GM12892 (cell line): ENCODE data around the gene SHB.
"Not testable (repeated sequence)": the region's sequence is repeated elsewhere in the genome, so short reads cannot be mapped to it uniquely, and the experiment has no call there.

Experiments
- DNase-seq: peaks from one replicate; pipeline ENCODE4 v3.0.0; 2011; ENCODE audit not compliant: insufficient read length
- FAIRE-seq: peaks from 2 replicates; lab custom pipeline; 2011; peaks lifted over from hg19 to GRCh38; lab: Jason Lieb, UNC
- POLR2A ChIP-seq: IDR thresholded peaks from 2 replicates; pipeline ENCODE4 v1.6.1; 2011; ENCODE audit warnings: low read depth, low read length, control low read depth
- POLR2AphosphoS5 ChIP-seq: IDR thresholded peaks from 2 replicates; pipeline ENCODE4 v1.6.1; 2011; ENCODE audit warnings: low read depth, low read length, control low read depth
- TAF1 ChIP-seq: IDR thresholded peaks from 2 replicates; pipeline ENCODE4 v1.6.1; 2011; ENCODE audit warnings: low read depth, mild to moderate bottlenecking, control low read depth, low read length, borderline replicate concordance

SHB gene

GRCh38 chr9:37917313-37917731, 151.7 kb downstream of the SHB start:
- TF ChIP-seq POLR2AphosphoS5 (no peak), TAF1 (no peak), POLR2A (no peak)
- DNase-seq = no peak
- no peak for FAIRE-seq

GRCh38 chr9:37916471-37917312, 152.3 kb downstream of the SHB start:
- FAIRE-seq (no peak), DNase-seq (no peak)

GRCh38 chr9:37915911-37916470, 153.0 kb downstream of the SHB start:
- DNase-seq (no peak), FAIRE-seq (no peak)
- TF ChIP-seq POLR2A = no peak
- no peak for TF ChIP-seq POLR2AphosphoS5
- TF ChIP-seq TAF1 = no peak

More at GRCh38 chr9:37916471-37917312, 152.3 kb downstream of the SHB start:
- TF ChIP-seq POLR2A = no peak
- no peak for TF ChIP-seq TAF1
- TF ChIP-seq POLR2AphosphoS5 = no peak

- TF ChIP-seq POLR2AphosphoS5 (no peak), POLR2A (no peak), TAF1 (no peak)
- FAIRE-seq (no peak), DNase-seq (no peak)
These were observed 154.2 kb downstream of the SHB start for GRCh38 chr9:37914701-37915358.

- FAIRE-seq (no peak), DNase-seq (no peak)
These were observed 154.9 kb downstream of the SHB start for GRCh38 chr9:37914154-37914551.

GRCh38 chr9:37913480-37914153, 155.4 kb downstream of the SHB start:
- TF ChIP-seq POLR2A = no peak
- TF ChIP-seq POLR2AphosphoS5 = no peak
- no peak for TF ChIP-seq TAF1
- FAIRE-seq (peak; percentile 94), DNase-seq (peak; percentile 75)

More at GRCh38 chr9:37914154-37914551, 154.9 kb downstream of the SHB start:
- TF ChIP-seq POLR2A (no peak), POLR2AphosphoS5 (no peak), TAF1 (no peak)

- TF ChIP-seq TAF1 = no peak
- TF ChIP-seq POLR2AphosphoS5 = no peak
- no peak for TF ChIP-seq POLR2A
- FAIRE-seq (no peak), DNase-seq (no peak)
These were observed 157.8 kb downstream of the SHB start for GRCh38 chr9:37911271-37911681.

- DNase-seq (no peak), FAIRE-seq (no peak)
- TF ChIP-seq TAF1 (no peak), POLR2A (no peak), POLR2AphosphoS5 (no peak)
These were observed 158.8 kb downstream of the SHB start for GRCh38 chr9:37910271-37910670.

GRCh38 chr9:37909836-37910235, 159.2 kb downstream of the SHB start:
- not testable (repeated sequence) for DNase-seq, FAIRE-seq

- FAIRE-seq = no peak
- DNase-seq = no peak
These were observed 159.7 kb downstream of the SHB start for GRCh38 chr9:37909326-37909725.

GRCh38 chr9:37908698-37909186, 160.3 kb downstream of the SHB start:
- no peak for DNase-seq
- TF ChIP-seq TAF1 (no peak), POLR2A (no peak), POLR2AphosphoS5 (no peak)
- FAIRE-seq = no peak

More at GRCh38 chr9:37909326-37909725, 159.7 kb downstream of the SHB start:
- TF ChIP-seq POLR2A = no peak
- TF ChIP-seq TAF1 = no peak
- no peak for TF ChIP-seq POLR2AphosphoS5

- TF ChIP-seq POLR2A (no peak), POLR2AphosphoS5 (no peak), TAF1 (no peak)
- FAIRE-seq (no peak), DNase-seq (no peak)
These were observed 160.7 kb downstream of the SHB start for GRCh38 chr9:37908283-37908682.
